IMR-90 (cell line): ENCODE results near the gene GRAMD4. TPM values are rescaled to one million over a fixed set of nuclear protein-coding genes. Genes with fewer than 3 reads are reported as not detected.
A peak's percentile ranks its signal among the peaks of the same experiment; 100 is the strongest.

Experiments used
- ATAC-seq: fragments of 200-7000 bp; cut with Tn5 transposase; 2 replicates; pipeline ENCODE4 v1.9.1; 2020; ENCODE audit warnings: low read depth, mild to moderate bottlenecking, moderate library complexity
- BruUV-seq: library from RNA; stranded (reverse); fragments of 400-500 nt; replicated peaks from 2 replicates; lab custom pipeline; 2021; lab: Mats Ljungman, UMichigan
- CTCF ChIA-PET: fragments of 300-600 bp; formaldehyde crosslinking; extraction: SDS; loops from one replicate; lab custom pipeline; 2021; ENCODE audit warnings: antibody characterized with exemption; lab: Yijun Ruan, JAX
- POLR2A ChIA-PET: fragments of 300-600 bp; sonication (Branson Sonifier 250); formaldehyde crosslinking; loops from one replicate; lab custom pipeline; 2022; ENCODE audit warnings: antibody characterized with exemption; ENCODE audit not compliant: unreplicated experiment; lab: Charles Lee
- DNase-seq: peaks from one replicate; pipeline ENCODE4 v3.0.0; 2013
- H2AFZ ChIP-seq: replicated peaks from 2 replicates; pipeline ENCODE3; 2013; ENCODE audit warnings: low read length, mild to moderate bottlenecking; ENCODE audit not compliant: poor library complexity
- H2AK5ac ChIP-seq: 2 replicates; pipeline ENCODE4 v1.6.1; 2013; ENCODE audit warnings: low read depth, low read length, inconsistent platforms
- H2AK9ac ChIP-seq: replicated peaks from 2 replicates; pipeline ENCODE3; 2013; ENCODE audit warnings: mild to moderate bottlenecking, low read depth, low read length, moderate library complexity; ENCODE audit not compliant: poor library complexity
- H2BK120ac ChIP-seq: 2 replicates; pipeline ENCODE4 v1.6.1; 2013; ENCODE audit warnings: low read depth, low read length, inconsistent platforms
- H2BK15ac ChIP-seq: 3 replicates; pipeline ENCODE4 v1.6.1; 2013; ENCODE audit warnings: low read depth, low read length, inconsistent platforms
- H2BK20ac ChIP-seq: 2 replicates; pipeline ENCODE4 v1.6.1; 2013; ENCODE audit warnings: low read depth, mild to moderate bottlenecking, inconsistent platforms, low read length, moderate library complexity
- H2BK5ac ChIP-seq: 2 replicates; pipeline ENCODE4 v1.6.1; 2013; ENCODE audit warnings: mild to moderate bottlenecking, low read depth, low read length, inconsistent platforms; ENCODE audit not compliant: poor library complexity, severe bottlenecking
- H3K14ac ChIP-seq: replicated peaks from 2 replicates; pipeline ENCODE4 v1.6.1; 2013; ENCODE audit warnings: low read depth, low read length, inconsistent platforms
- H3K18ac ChIP-seq: 2 replicates; pipeline ENCODE4 v1.6.1; 2013; ENCODE audit warnings: low read depth, low read length, control low read depth
- H3K23ac ChIP-seq: 2 replicates; pipeline ENCODE4 v1.6.1; 2013; ENCODE audit warnings: low read depth, low read length, inconsistent platforms
- H3K27ac ChIP-seq: 2 replicates; pipeline ENCODE4 v1.5.1; 2013; ENCODE audit warnings: mild to moderate bottlenecking, control low read depth, low read length; ENCODE audit not compliant: insufficient read depth
- H3K27me3 ChIP-seq: 2 replicates; pipeline ENCODE4 v1.6.1; 2013; ENCODE audit warnings: low read length; ENCODE audit not compliant: control insufficient read depth, insufficient read depth
- H3K36me3 ChIP-seq: 2 replicates; pipeline ENCODE4 v1.6.1; 2013; ENCODE audit warnings: low read length, mixed read lengths; ENCODE audit not compliant: control insufficient read depth, insufficient read depth
- H3K4ac ChIP-seq: 2 replicates; pipeline ENCODE4 v1.6.1; 2013; ENCODE audit warnings: low read depth, low read length, inconsistent platforms
- H3K4me1 ChIP-seq: 2 replicates; pipeline ENCODE4 v1.6.1; 2013; ENCODE audit warnings: low read length, mixed read lengths; ENCODE audit not compliant: control insufficient read depth, insufficient read depth
- H3K4me2 ChIP-seq: 2 replicates; pipeline ENCODE4 v1.6.1; 2013; ENCODE audit warnings: low read depth, mild to moderate bottlenecking, control low read depth, low read length, moderate library complexity
- H3K4me3 ChIP-seq: 2 replicates; pipeline ENCODE4 v1.5.1; 2013; ENCODE audit warnings: low read depth, mild to moderate bottlenecking, control low read depth, low read length, moderate library complexity; ENCODE audit not compliant: insufficient read depth
- H3K56ac ChIP-seq: 2 replicates; pipeline ENCODE4 v1.6.1; 2013; ENCODE audit warnings: low read length, inconsistent platforms; ENCODE audit not compliant: insufficient read depth; ENCODE audit errors: extremely low read depth
- H3K79me1 ChIP-seq, 2 experiments: 2 replicates each; pipeline ENCODE4 v1.6.1; 2013; ENCODE audit warnings: low read length in 2 of 2, inconsistent platforms in 1 of 2, low read depth in 1 of 2
- H3K9ac ChIP-seq: 2 replicates; pipeline ENCODE4 v1.6.1; 2013; ENCODE audit warnings: low read depth, low read length, control low read depth
- H3K9me1 ChIP-seq: 2 replicates; pipeline ENCODE4 v1.6.1; 2013; ENCODE audit warnings: low read length, inconsistent platforms; ENCODE audit not compliant: insufficient read depth
- H3K9me3 ChIP-seq: 2 replicates; pipeline ENCODE4 v1.6.1; 2013; ENCODE audit warnings: low read length; ENCODE audit not compliant: control insufficient read depth, insufficient read depth
- H4K20me1 ChIP-seq: 2 replicates; pipeline ENCODE4 v1.6.1; 2013; ENCODE audit warnings: low read length, inconsistent platforms; ENCODE audit not compliant: insufficient read depth
- H4K5ac ChIP-seq: 2 replicates; pipeline ENCODE4 v1.6.1; 2013; ENCODE audit warnings: mild to moderate bottlenecking, low read depth, low read length, control low read depth
- H4K8ac ChIP-seq, 2 experiments: 2 replicates each; pipeline ENCODE4 v1.6.1; 2013; ENCODE audit warnings: low read depth in 2 of 2, low read length in 2 of 2, control low read depth in 1 of 2, inconsistent platforms in 1 of 2
- H4K91ac ChIP-seq: 2 replicates; pipeline ENCODE4 v1.6.1; 2013; ENCODE audit warnings: low read depth, low read length, inconsistent platforms; ENCODE audit not compliant: insufficient read depth
- BHLHE40 ChIP-seq: fragments of 150-350 bp; IDR thresholded peaks from 2 replicates; pipeline ENCODE4 v1.6.1; 2016; ENCODE audit warnings: mild to moderate bottlenecking, low read depth, low read length
- CEBPB ChIP-seq: IDR thresholded peaks from 2 replicates; pipeline ENCODE4 v1.6.1; 2012; ENCODE audit warnings: low read depth, low read length, improper control_type of control experiment
- CHD1 ChIP-seq: IDR thresholded peaks from 2 replicates; pipeline ENCODE4 v1.6.1; 2012; ENCODE audit warnings: low read depth, low read length, improper control_type of control experiment
- FOS ChIP-seq: fragments of 150-350 bp; IDR thresholded peaks from 2 replicates; pipeline ENCODE4 v1.6.1; 2016; ENCODE audit warnings: low read depth, low read length
- MAFK ChIP-seq: IDR thresholded peaks from 2 replicates; pipeline ENCODE4 v1.6.1; 2012; ENCODE audit warnings: low read depth, low read length, improper control_type of control experiment
- MAZ ChIP-seq: IDR thresholded peaks from 2 replicates; pipeline ENCODE4 v1.6.1; 2012; ENCODE audit warnings: low read depth, mild to moderate bottlenecking, low read length, improper control_type of control experiment, moderate library complexity, borderline replicate concordance
- MXI1 ChIP-seq: IDR thresholded peaks from 2 replicates; pipeline ENCODE4 v1.6.1; 2012; ENCODE audit warnings: low read depth, mild to moderate bottlenecking, low read length, moderate library complexity, borderline replicate concordance
- NFE2L2 ChIP-seq: fragments of 150-350 bp; IDR thresholded peaks from 2 replicates; pipeline ENCODE4 v1.6.1; 2016; ENCODE audit warnings: low read depth, mild to moderate bottlenecking, low read length
- POLR2A ChIP-seq: IDR thresholded peaks from 2 replicates; pipeline ENCODE4 v1.6.1; 2012; ENCODE audit warnings: mild to moderate bottlenecking, low read depth, low read length
- RAD21 ChIP-seq: IDR thresholded peaks from 2 replicates; pipeline ENCODE4 v1.6.1; 2012; ENCODE audit warnings: low read length, improper control_type of control experiment
- RCOR1 ChIP-seq: IDR thresholded peaks from 2 replicates; pipeline ENCODE4 v1.6.1; 2012; ENCODE audit warnings: mild to moderate bottlenecking, low read length, improper control_type of control experiment; ENCODE audit not compliant: insufficient replicate concordance
- RFX5 ChIP-seq: IDR thresholded peaks from 2 replicates; pipeline ENCODE4 v1.8.0; 2012; ENCODE audit warnings: low read depth, mild to moderate bottlenecking, low read length, moderate library complexity
- SMC3 ChIP-seq: fragments of 150-350 bp; IDR thresholded peaks from 2 replicates; pipeline ENCODE4 v1.6.1; 2016; ENCODE audit warnings: low read depth, mild to moderate bottlenecking, antibody characterized with exemption, low read length, moderate library complexity
- WGBS, 2 experiments: methylation state at CpG; one replicate each; pipeline versions ENCODE4 v1.1.5 to v1.1.7; 2013; ENCODE audit warnings: missing lambda C conversion rate in 2 of 2; ENCODE audit not compliant: insufficient read length in 1 of 2; ENCODE audit errors: extremely low coverage in 2 of 2; 5-methylcytosine and 5-hydroxymethylcytosine counted together
- dilution Hi-C: fragments of 300-500 bp; cut with HindIII; formaldehyde crosslinking; loops from one replicate; pipeline ENCODE4 v1.14.3; 2018; ENCODE audit warnings: low sequenced_read_pairs; ENCODE audit not compliant: unreplicated experiment
- in situ Hi-C: fragments of 300-500 bp; cut with MboI; formaldehyde crosslinking; loops from 3 replicates; pipeline ENCODE4 v1.14.3; 2019; ENCODE audit warnings: low sequenced_read_pairs, inconsistent platforms, mixed read lengths
- intact Hi-C: fragments of 100-400 bp; cut with micrococcal nuclease; formaldehyde crosslinking; loops from 2 replicates; pipeline ENCODE4 v1.10.0; 2022
- polyA plus RNA-seq, 3 experiments: library from polyadenylated mRNA; depleted of rRNA; stranded (reverse); fragments of >200 nt; gene quantifications; 2 replicates each; pipeline ENCODE4 v1.2.3, GENCODE V29; 2012; ENCODE audit warnings: low replicate concordance in 1 of 3
- total RNA-seq: library from RNA; depleted of rRNA; stranded (reverse); fragments of >200 nt; gene quantifications from 2 replicates; pipeline ENCODE4 v1.2.3, GENCODE V29; 2012
- TF ChIP-seq, protein P1 (sequence below): fragments of 150-350 bp; IDR thresholded peaks from 2 replicates; pipeline ENCODE4 v1.6.1; 2017; ENCODE audit warnings: mild to moderate bottlenecking, antibody characterized with exemption, low read length, low read depth
- TF ChIP-seq, protein P2 (sequence below): conservative IDR thresholded peaks from 2 replicates; pipeline ENCODE4 v1.5.1; 2012; ENCODE audit warnings: mild to moderate bottlenecking, low read depth, low read length, improper control_type of control experiment

The GRAMD4 gene
- total and polyA plus RNA-seq, 2 of the 4 experiments (the other 2 are of a cell fraction), result 2.7 to 5.8 TPM

DNA sequence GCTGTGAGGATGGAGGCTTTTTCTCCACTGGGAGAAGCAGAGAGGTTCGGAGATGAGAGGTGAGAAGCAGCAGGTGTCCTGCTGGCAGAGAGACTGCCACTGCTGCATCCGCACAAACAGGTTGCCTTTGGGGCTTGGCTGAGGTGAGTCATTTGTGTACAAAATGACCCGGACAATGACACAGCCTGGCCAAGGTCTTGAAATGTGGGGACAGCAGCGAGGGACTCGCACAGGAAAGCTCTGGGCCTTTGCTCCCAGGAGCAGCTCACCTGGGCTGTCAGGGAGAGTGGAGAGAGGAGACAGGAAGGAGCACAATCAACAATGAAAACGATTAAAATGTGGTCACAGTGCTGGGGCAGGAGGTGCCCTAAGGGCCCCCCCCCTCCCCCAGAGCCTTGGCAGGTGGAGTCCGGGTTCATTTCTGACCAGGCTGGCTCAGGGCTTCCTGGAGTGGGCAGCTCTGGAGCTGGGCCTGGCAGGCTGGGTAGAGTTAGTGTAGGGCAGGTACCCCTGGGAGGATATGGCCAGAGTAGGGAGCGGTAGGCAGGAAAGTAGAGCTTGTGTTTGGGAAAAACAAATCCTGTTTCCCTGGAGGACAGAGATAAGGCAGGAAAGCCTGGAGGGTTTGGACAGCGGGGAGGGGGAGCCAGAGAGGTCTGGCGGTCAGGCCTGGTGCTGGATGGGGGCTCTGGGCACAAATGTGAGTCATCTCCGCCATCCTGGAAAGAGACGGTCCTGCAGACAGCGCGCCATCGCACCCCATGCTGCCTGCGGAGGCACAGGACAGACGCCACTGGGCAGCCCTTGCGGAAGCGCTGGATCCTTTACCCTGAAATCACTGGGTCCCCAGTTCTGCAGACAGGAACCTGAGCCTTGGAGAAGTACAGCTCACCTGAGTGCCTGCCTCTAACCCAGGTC lies 44.9 kb upstream of the GRAMD4 start:
- Histone ChIP-seq H3K18ac (no peak overlapping the region), H2BK15ac (no peak overlapping the region), H3K56ac (no peak overlapping the region), H4K91ac (no peak overlapping the region), H4K5ac (no peak overlapping the region), H4K8ac (no peak overlapping the region), H4K20me1 (peaks cover 7% of the 10 kb centered on the region; the same call in 1 of the 2 replicates), H2BK120ac (no peak overlapping the region), H2BK20ac (no peak overlapping the region), H3K4me1 (peaks cover 16% of the 10 kb centered on the region), H3K4me2 (no peak overlapping the region), H2BK5ac (no peak overlapping the region), H3K79me1 (peaks cover 9 to 12% of the 10 kb centered on the region in 2 experiments; a peak in 2 of 4 replicates), H3K27me3 (peaks cover 11% of the 10 kb centered on the region; the same call in 1 of the 2 replicates), H3K14ac (no peak overlapping the region), H3K4me3 (no peak overlapping the region), H2AFZ (peak overlapping the region; percentile 2), H2AK5ac (no peak overlapping the region; the same call in 1 of the 2 replicates), H3K4ac (no peak overlapping the region), H3K9me1 (no peaks in the 10 kb centered on the region), H3K9ac (no peak overlapping the region), H3K27ac (no peak overlapping the region), H3K23ac (no peak overlapping the region), H3K9me3 (peaks cover 17% of the 10 kb centered on the region), H2AK9ac (no peak overlapping the region), H3K36me3 (no peaks in the 10 kb centered on the region)
- POLR2A ChIA-PET, result no interaction called here
- no TSS peak for BruUV-seq
- DNase-seq, result no peak
- intact Hi-C loops (loop anchor here (5.0 kb wide), 2 partner anchors 67 to 102 kb away; no protein-coding TSS in a partner anchor), dilution Hi-C loops (no loop called here), in situ Hi-C loops (no loop called here)
- ATAC-seq, result no peak
- CTCF ChIA-PET, result no interaction called here
- WGBS, 2 experiments, result 85% methylated on average over 9 of the region's 19 CpGs; no CpG with 5 or more reads in 1 of the 2 experiments
- no peak for TF ChIP-seq MXI1
- no peak for TF ChIP-seq CHD1
- no peak for TF ChIP-seq RFX5
- TF ChIP-seq MAFK, result no peak
- no peak for TF ChIP-seq NFE2L2
- TF ChIP-seq SMC3, result no peak
- TF ChIP-seq CEBPB, result no peak
- TF ChIP-seq, protein P1, sequence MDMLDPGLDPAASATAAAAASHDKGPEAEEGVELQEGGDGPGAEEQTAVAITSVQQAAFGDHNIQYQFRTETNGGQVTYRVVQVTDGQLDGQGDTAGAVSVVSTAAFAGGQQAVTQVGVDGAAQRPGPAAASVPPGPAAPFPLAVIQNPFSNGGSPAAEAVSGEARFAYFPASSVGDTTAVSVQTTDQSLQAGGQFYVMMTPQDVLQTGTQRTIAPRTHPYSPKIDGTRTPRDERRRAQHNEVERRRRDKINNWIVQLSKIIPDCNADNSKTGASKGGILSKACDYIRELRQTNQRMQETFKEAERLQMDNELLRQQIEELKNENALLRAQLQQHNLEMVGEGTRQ, result no peak
- TF ChIP-seq, protein P2, sequence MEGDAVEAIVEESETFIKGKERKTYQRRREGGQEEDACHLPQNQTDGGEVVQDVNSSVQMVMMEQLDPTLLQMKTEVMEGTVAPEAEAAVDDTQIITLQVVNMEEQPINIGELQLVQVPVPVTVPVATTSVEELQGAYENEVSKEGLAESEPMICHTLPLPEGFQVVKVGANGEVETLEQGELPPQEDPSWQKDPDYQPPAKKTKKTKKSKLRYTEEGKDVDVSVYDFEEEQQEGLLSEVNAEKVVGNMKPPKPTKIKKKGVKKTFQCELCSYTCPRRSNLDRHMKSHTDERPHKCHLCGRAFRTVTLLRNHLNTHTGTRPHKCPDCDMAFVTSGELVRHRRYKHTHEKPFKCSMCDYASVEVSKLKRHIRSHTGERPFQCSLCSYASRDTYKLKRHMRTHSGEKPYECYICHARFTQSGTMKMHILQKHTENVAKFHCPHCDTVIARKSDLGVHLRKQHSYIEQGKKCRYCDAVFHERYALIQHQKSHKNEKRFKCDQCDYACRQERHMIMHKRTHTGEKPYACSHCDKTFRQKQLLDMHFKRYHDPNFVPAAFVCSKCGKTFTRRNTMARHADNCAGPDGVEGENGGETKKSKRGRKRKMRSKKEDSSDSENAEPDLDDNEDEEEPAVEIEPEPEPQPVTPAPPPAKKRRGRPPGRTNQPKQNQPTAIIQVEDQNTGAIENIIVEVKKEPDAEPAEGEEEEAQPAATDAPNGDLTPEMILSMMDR, result no peak
- no peak for TF ChIP-seq FOS
- no peak for TF ChIP-seq BHLHE40
- no peak for TF ChIP-seq POLR2A
- no peak for TF ChIP-seq RAD21
- TF ChIP-seq MAZ, result no peak
- no peak for TF ChIP-seq RCOR1
